GM12878 (cell line): ENCODE measurements around the gene UBAC2. TPM values are rescaled to one million over a fixed set of nuclear protein-coding genes. Genes with fewer than 3 reads are reported as not detected.

ENCODE experiments used
- BCLAF1 ChIP-seq: fragments of 450-650 bp; IDR thresholded peaks from 2 replicates; pipeline ENCODE4 v1.6.1; 2017; ENCODE audit warnings: antibody characterized with exemption, mild to moderate bottlenecking, moderate library complexity
- CHD4 ChIP-seq: fragments of 200-600 bp; sonication (generic); IDR thresholded peaks from 2 replicates; pipeline ENCODE4 v1.6.1; 2016; ENCODE audit warnings: mild to moderate bottlenecking
- CREM ChIP-seq: IDR thresholded peaks from 2 replicates; pipeline ENCODE4 v1.6.1; 2014; ENCODE audit warnings: antibody characterized with exemption, low read depth
- CTCF ChIP-seq, 3 experiments: IDR thresholded peaks in 2 of 3; conservative IDR thresholded peaks in 1 of 3; 2 replicates each; pipeline ENCODE4 v1.5.1; 2011; ENCODE audit warnings: low read depth in 3 of 3, low read length in 3 of 3, mild to moderate bottlenecking in 3 of 3, control low read depth in 2 of 3, moderate library complexity in 2 of 3, inconsistent platforms in 1 of 3, mixed read lengths in 1 of 3; ENCODE audit not compliant: control insufficient read depth in 2 of 3, insufficient read depth in 1 of 3; ENCODE audit errors: extremely low read depth in 1 of 3
- E2F8 ChIP-seq: fragments of 450-650 bp; IDR thresholded peaks from 2 replicates; pipeline ENCODE4 v1.6.1; 2018; ENCODE audit warnings: mild to moderate bottlenecking, low read depth, moderate library complexity; ENCODE audit not compliant: partially characterized antibody
- GABPA ChIP-seq: IDR thresholded peaks from 2 replicates; pipeline ENCODE4 v1.6.1; 2014; ENCODE audit warnings: antibody characterized with exemption, low read depth, mild to moderate bottlenecking, inconsistent platforms
- IRF4 ChIP-seq: IDR thresholded peaks from 2 replicates; pipeline ENCODE4 v1.6.1; 2011; ENCODE audit warnings: low read depth, low read length
- PML ChIP-seq: IDR thresholded peaks from 2 replicates; pipeline ENCODE4 v1.6.1; 2012; ENCODE audit warnings: low read length, inconsistent platforms
- POU2F2 ChIP-seq: IDR thresholded peaks from 3 replicates; pipeline ENCODE4 v1.6.1; 2011; ENCODE audit warnings: low read depth, mild to moderate bottlenecking, low read length, borderline replicate concordance
- RCOR1 ChIP-seq: conservative IDR thresholded peaks from 2 replicates; pipeline ENCODE4 v1.6.1; 2012; ENCODE audit warnings: low read depth, low read length, improper control_type of control experiment
- RELA ChIP-seq: fragments of 450-650 bp; IDR thresholded peaks from 2 replicates; pipeline ENCODE4 v1.8.0; 2014; ENCODE audit warnings: borderline replicate concordance; ENCODE audit not compliant: partially characterized antibody
- RELB ChIP-seq: fragments of 450-650 bp; IDR thresholded peaks from 2 replicates; pipeline ENCODE4 v1.6.1; 2017; ENCODE audit warnings: low read depth, mild to moderate bottlenecking, moderate library complexity
- SRF ChIP-seq, 2 experiments: IDR thresholded peaks; 2 replicates each; pipeline ENCODE4 v1.6.1; 2011; ENCODE audit warnings: low read depth in 2 of 2, low read length in 2 of 2, mild to moderate bottlenecking in 1 of 2, moderate library complexity in 1 of 2
- SUPT20H ChIP-seq: IDR thresholded peaks from 2 replicates; pipeline ENCODE4 v1.6.1; 2011; ENCODE audit warnings: low read depth, mild to moderate bottlenecking, low read length, moderate library complexity, borderline replicate concordance; ENCODE audit not compliant: control insufficient read depth
- ZNF622 ChIP-seq: fragments of 450-650 bp; IDR thresholded peaks from 2 replicates; pipeline ENCODE4 v1.6.1; 2017; ENCODE audit warnings: mild to moderate bottlenecking, inconsistent platforms
- ZNF687 ChIP-seq: fragments of 450-650 bp; IDR thresholded peaks from 2 replicates; pipeline ENCODE4 v1.6.1; 2017; ENCODE audit warnings: mild to moderate bottlenecking, moderate library complexity
- polyA plus RNA-seq, 11 experiments: library from polyadenylated mRNA; depleted of rRNA in 4 of 11; unstranded in 6 of 11; stranded (reverse) in 5 of 11; fragments of >200 nt; fragmentation: Nextera tagmentation in 4 of 11; fragmentation: Illumina TruSeq in 1 of 11; extraction: Ambion mirVana in 4 of 11; extraction: Trizol in 1 of 11; gene quantifications; 1 replicate in 1 of 11; 2 replicates in 10 of 11; pipeline versions ENCODE4 v1.2.1 to v1.2.3, GENCODE V29; 2011 to 2016; ENCODE audit warnings: inconsistent platforms in 2 of 11, missing spikeins in 2 of 11, low read depth in 1 of 11
- total RNA-seq, 4 experiments: library from RNA; depleted of rRNA in 3 of 4; stranded (reverse); fragments of >200 nt in 3 of 4; fragmentation: Illumina TruSeq in 1 of 4; extraction: Trizol in 1 of 4; gene quantifications; 2 replicates each; pipeline versions ENCODE4 v1.2.1 to v1.2.3, GENCODE V29; 2013 to 2021

The UBAC2 gene
- total and polyA plus RNA-seq, 10 of the 15 experiments (the other 5 are each of a cell fraction or from before 2014, with no cell fraction given): 3.0 to 54.6 (median 17.4) TPM

- TF ChIP-seq ZNF687: peak; percentile 100
- TF ChIP-seq ZNF622: no peak
- TF ChIP-seq CTCF (IDR thresholded peaks at IDR 0.05 in 2 of 3, conservative IDR thresholded peaks at IDR 0.05 in 1 of 3; ENCODE audit: control insufficient read depth in 2 of 3, extremely low read depth in 1 of 3, insufficient read depth in 1 of 3, low read depth in 3 of 3, low read length in 3 of 3): no peak
- no peak for TF ChIP-seq RELA
- TF ChIP-seq RCOR1: no peak
- TF ChIP-seq RELB: peak; percentile 77
- peak; percentile 78 for TF ChIP-seq CREM
- no peak for TF ChIP-seq CHD4
- no peak for TF ChIP-seq SUPT20H
- 0 out of 3 replicates have a peak, but pooled peaks have one; percentile 11 for TF ChIP-seq POU2F2
- TF ChIP-seq SRF (IDR thresholded peaks at IDR 0.05; ENCODE audit: low read depth in 2 of 2, low read length in 2 of 2): no peak
- TF ChIP-seq IRF4: peak; percentile 78
- TF ChIP-seq PML: no peak
- no peak for TF ChIP-seq GABPA
- no peak for TF ChIP-seq BCLAF1
- TF ChIP-seq E2F8: no peak
These were observed 180.4 kb downstream of the UBAC2 start (continued) for GRCh38 chr13:99380921-99381645.
